ENCODE results near the gene ABHD12B.
"Not testable (repeated sequence)": the region's sequence is repeated elsewhere in the genome, so short reads cannot be mapped to it uniquely, and the experiment has no call there.

The ABHD12B gene

DNA sequence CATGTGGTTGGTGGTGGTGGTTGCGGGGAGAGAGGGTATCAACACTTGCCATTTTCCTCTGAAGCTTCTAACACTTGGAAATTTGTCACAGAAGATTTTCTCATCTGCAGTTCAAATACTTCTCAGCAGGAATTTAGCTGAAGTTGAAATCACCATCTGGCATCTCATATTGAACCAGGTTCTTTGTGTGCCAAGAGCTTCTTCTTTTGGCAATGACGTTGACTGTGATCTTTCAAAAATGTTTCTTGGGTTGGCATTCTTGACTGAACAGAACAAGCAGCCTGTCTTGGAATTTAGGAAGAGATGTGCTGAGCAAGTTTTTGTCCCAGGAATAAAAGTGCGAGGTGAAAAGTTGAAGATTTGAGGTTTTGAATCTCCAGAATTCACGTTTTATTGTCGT, 32.2 kb upstream of the ABHD12B start:
- no peak for DNase-seq (ENCODE audit: low read depth)

GRCh38 chr14:50844391-50844790, 27.5 kb upstream of the ABHD12B start:
- DNase-seq (ENCODE audit: low read depth) = no peak

DNA sequence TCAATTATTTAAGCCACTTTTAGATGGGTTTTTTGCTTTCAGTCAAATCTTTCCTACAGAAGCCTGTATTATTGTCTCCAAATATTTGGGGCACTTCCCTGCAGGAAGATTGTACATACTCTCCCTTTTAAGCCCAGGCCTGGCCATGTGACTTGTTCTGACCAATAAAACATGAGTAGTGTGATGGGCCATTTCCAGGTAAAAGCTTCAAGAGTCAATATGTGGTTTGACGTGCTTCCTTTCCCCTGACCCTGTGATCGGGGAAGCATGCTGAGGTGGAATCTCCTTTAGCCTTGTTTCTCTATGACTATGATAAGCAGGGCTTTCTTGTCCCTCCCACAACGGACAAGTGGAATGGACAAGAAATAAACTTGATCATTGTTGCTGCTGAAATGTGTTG, 26.7 kb upstream of the ABHD12B start:
- no peak for DNase-seq (ENCODE audit: low read depth)

DNA sequence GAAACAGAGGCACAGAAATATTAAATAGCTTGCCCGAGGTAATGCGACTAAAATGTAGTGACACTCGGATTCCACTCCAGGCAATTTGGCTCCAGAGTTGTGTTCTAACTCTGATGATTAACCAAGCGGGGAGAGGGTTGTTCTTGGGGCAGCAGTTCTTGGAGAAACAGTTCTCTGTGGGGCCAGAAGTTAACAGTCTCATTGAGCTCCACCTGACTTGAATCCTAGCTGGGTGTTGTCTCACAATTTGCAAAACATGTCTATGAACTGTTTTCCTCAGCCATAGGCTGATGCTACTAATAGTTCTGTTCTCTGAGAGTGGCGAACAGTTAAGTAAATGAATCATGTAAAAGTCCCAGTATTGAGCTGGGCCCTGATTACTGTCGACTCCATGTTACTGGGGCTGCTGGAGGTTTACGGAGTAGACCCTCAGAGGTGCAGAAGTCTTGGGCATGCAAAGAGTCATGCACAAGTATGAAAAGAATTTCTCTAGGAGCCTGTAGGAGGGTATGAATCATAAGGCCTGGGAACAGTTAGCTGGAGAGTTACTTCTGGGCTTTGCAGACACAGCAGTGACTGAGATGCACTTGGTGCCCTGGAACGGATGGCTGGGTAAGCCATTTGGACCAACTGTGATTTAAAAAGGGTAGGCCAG, 25.5 kb upstream of the ABHD12B start:
- DNase-seq (ENCODE audit: low read depth) = no peak

- no peak for DNase-seq (ENCODE audit: low read depth)
Measured at GRCh38 chr14:50853891-50854290, 18.0 kb upstream of the ABHD12B start.

DNA sequence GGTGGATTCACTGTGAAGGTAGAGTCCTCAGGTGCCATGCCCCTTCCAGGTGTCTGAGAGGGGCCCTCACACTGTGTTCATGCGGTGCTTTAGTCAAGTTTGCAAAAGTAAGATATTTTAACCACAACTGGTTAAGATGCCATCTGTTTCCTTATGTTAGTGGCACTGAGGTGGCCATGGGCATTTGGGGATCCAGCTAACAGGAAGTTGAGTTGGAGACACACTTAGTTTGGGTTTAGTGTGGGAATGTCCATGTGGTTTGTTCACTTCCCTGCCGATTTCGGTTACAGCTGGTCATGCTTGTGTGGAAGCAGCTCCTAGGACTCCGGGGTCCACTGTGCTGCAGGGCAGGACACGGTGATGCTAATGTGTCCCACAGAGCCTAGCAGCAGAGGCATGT, 17.3 kb upstream of the ABHD12B start:
- DNase-seq (ENCODE audit: low read depth) = no peak

- DNase-seq (ENCODE audit: low read depth) = no peak
Measured at GRCh38 chr14:50855558-50855957, 16.3 kb upstream of the ABHD12B start.

DNA sequence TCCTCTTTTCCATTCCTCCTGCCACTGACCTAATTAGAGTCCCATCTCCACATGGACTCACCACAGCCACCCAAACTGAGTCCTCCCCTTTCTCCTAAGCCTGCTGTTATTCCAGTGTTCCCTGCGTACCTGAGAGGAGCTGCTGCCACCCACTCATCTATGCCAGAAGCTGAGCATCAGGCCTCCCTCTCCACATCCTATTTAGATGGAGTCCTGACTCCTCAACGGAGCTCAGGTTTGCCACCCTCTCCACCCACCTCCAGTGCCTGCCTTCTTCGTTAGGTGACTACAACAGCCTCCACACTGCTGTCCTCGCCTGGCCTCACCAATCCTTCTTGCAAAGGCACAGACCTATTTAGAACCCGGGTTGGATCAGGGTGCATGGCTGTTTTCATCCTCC, 15.2 kb upstream of the ABHD12B start:
- DNase-seq (ENCODE audit: low read depth) = no peak

DNA sequence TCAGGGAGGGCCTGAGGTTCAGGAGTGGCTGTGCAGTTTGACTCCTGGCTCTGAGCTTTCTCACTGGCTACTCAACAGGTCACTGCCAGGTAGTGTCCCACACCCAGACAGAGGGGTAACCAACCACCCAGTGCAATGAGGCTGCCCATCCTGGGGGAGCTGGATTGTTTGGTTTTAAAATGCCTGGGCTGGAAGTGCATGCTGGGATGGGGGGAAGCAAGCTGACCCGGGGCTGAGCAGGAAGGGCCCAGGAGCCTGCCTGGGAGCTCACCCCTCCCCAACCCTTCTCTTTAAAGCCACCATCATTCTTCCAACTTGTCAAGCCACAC, 12.6 kb upstream of the ABHD12B start:
- DNase-seq (ENCODE audit: low read depth) = no peak

DNA sequence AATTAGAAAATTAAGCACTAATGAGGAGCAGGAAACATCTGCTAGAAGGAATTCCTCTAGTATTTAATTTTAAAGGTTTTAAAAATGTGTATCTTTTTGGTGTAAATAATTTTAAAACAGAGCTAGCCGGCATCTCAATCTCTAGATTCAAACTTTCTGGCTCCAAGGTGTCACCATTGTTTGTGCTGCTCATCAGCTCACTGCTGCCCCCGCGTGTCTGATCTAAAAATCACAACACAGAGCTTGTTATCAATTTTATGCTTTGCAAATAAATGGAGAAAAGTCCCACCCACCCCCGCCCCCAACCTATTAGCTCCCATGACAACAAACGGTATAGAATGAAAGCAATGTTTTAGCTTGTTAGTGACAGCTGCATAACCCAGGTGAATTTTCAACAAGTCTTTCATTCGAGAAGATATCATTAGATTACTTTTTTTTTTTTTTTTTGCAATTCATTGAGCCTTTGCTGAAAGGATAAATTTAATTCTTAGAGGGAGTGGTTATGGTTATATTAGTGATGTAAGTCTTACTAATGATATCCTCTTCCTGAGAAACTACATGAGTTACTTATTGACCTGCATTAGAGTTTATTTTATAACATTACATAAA, 11.3 kb upstream of the ABHD12B start:
- peak; percentile 76 for DNase-seq (ENCODE audit: low read depth)

DNA sequence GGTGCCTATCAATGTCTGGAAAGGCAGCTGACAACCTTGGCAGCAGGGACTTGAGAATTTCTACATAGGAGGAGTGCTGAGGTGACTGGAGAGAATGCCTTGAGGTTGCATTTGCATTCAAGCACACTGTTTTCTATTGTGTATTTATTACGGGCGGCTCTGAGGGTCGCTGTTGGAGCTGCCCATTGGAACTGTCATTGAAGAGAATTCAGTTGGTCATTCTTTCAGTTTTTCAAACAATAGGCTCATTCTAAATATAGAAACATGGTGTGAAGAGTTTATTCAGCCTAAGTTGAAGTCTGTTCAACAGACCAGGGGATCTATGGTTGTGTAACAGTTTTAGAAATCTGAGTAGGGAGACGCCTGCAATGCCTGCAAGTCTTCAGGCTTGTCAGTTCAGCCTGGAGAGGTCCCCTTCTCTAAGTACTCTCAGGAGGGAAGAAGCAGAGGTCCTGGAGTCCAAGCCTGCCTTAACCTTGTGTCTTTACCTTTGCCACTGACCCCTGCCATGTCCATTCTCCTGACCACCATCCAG, 9.8 kb upstream of the ABHD12B start:
- DNase-seq (ENCODE audit: low read depth) = no peak

GRCh38 chr14:50864237-50864636, 7.6 kb upstream of the ABHD12B start:
- DNase-seq (ENCODE audit: low read depth) = no peak

- DNase-seq (ENCODE audit: low read depth) = no peak
Measured at GRCh38 chr14:50864946-50865345, 6.9 kb upstream of the ABHD12B start.

DNA sequence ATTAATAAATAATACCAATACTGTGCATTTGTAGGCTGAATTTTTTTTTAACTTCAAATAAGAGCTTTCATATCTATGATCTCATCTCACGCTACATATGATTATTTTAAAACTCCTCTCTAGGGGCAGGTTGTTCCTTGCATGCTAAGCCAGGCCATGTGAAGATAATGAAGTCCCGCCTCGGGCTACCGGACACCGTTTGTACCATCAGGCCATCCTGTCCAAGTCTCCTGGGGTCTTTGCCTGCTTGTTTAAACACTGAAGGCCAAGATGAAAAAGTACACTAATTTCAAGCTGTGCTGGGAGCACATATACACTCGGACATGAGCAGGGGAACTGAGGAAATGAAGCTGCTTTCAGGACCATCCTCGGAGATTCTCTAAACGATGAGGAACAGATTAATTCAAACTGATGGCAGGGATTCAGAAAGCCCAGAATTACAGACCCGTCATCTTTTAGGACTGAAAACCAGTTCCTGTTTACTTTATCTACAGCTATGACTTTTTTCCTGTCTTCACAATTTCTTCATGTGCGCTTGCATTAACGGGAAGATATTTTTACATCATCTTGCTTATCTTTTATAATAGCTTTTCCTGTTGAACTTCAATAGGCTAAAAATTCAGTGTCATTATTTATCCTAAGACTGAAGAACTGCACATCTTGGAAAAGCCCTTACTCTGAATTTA, 6.3 kb upstream of the ABHD12B start:
- no peak for DNase-seq (ENCODE audit: low read depth)

- no peak for DNase-seq (ENCODE audit: low read depth)
Measured at GRCh38 chr14:50871228-50871627, 625 bp upstream of the ABHD12B start.

DNA sequence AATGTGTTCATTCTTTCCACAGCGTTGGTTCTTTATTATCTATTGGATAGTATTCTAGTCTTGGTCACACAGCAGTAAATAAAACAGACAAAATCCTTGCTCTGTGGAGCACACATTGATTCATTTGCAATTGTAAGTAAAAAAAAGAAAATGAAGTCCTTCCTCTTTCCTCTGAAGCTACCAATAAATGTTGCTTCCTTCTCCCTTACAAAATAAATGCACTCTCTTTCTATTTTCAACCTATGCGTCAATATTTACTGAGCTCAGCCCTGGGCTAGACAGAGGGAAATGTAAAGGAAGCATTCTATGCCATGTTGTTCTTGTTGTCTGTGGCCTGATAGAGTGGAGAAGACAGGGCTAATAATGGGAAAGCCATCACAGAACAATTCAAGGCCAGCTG, 2.9 kb downstream of the ABHD12B start:
- DNase-seq (ENCODE audit: low read depth) = no peak

DNA sequence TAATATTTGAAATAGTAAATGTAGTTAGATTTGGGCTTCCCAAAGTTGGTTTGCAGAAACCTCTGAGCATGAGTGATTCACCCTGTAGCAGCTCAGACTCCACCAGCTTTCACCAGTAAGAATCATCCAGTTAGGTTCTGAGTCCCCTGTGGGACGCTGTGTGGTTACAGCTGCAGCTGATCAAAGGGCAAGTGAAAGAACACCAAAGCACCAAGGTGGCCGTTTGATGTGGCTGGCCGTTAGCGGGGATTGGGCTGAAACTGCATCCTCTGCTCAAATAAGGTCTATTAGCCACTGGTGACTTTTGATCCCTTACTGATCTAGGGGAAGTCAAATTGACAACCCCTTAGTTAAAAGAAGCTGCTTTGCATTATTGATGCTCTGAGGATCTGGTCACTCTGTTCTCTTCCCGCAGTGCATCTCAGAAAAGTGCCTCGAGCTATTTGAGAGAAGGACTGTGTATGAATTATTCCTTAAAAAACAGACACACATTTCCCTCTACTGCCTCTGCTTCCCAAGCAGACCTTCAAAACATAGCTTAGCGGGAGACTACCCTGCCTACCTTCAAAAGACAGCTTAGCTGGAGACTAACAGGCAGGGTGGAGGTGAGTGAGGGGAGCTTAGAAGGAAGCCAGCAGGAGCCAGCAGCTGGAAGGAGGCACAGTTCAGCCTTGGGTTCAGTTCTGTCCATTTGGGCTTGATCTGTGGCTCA, 3.7 kb downstream of the ABHD12B start:
- peak; percentile 18 for DNase-seq (ENCODE audit: low read depth)

GRCh38 chr14:50882932-50883826, 11.3 kb downstream of the ABHD12B start:
- DNase-seq (ENCODE audit: low read depth) = no peak

- DNase-seq (ENCODE audit: low read depth) = no peak
Measured at GRCh38 chr14:50883827-50884197, 12.0 kb downstream of the ABHD12B start.

DNA sequence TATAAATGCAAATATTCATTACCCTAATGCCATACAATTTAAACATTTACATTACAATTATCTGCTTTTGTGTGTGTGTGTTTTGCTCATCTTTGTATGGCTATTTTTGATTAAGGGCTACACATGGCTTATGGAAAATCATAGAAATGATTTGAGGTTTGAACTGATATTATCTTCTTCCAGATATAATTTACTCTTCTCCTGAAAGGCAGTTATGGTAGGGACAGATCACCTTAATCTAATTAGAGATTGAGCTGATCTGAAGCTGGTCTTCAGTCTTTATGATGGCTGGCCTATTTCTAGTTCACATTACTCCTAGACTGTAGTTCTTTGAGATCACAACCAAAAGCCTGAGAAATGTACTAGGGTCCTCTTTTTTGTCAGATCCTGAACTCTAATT, 15.6 kb downstream of the ABHD12B start:
- no peak for DNase-seq (ENCODE audit: low read depth)

DNA sequence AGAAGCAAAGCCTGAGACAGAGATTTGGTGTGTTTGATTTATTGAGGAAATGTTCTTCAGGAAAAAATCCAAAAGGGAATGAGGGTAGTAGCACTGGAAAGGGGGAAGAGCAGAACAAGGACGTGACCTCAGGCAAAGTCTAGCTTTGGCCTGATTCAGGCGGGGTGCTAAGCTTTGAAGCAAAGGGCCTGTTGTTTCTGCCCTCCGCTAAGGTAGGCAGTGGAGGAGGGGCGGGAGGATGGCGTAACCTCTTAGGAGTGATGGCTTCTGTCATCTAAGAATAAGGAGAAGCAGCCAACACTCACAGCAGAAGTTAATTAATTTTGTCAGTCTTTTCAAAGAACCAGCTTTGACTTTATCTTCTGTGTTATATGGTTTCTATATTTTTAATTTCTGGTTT, 20.4 kb downstream of the ABHD12B start:
- DNase-seq (ENCODE audit: low read depth) = no peak

- DNase-seq (ENCODE audit: low read depth) = not testable (repeated sequence)
Measured at GRCh38 chr14:50896421-50896820, 24.6 kb downstream of the ABHD12B start.
